Panc1 (cell line): ENCODE results near the gene DDX19B.
"Not testable (repeated sequence)": the region's sequence is repeated elsewhere in the genome, so short reads cannot be mapped to it uniquely, and the experiment has no call there.

Source experiments
- REST ChIP-seq, 2 experiments: IDR thresholded peaks; 2 replicates each; pipeline ENCODE4 v1.6.1; 2011 to 2012; ENCODE audit warnings: low read depth in 2 of 2, control low read depth in 1 of 2, low read length in 1 of 2, mild to moderate bottlenecking in 1 of 2, moderate library complexity in 1 of 2; ENCODE audit not compliant: insufficient read depth in 1 of 2
- TCF7L2 ChIP-seq: IDR thresholded peaks from 2 replicates; pipeline ENCODE4 v1.6.1; 2011; ENCODE audit warnings: mild to moderate bottlenecking, low read depth, low read length, inconsistent platforms
- TF ChIP-seq, protein P1 (sequence below): fragments of 450-650 bp; IDR thresholded peaks from 2 replicates; pipeline ENCODE4 v1.5.1; 2017; ENCODE audit warnings: mild to moderate bottlenecking

DNA sequence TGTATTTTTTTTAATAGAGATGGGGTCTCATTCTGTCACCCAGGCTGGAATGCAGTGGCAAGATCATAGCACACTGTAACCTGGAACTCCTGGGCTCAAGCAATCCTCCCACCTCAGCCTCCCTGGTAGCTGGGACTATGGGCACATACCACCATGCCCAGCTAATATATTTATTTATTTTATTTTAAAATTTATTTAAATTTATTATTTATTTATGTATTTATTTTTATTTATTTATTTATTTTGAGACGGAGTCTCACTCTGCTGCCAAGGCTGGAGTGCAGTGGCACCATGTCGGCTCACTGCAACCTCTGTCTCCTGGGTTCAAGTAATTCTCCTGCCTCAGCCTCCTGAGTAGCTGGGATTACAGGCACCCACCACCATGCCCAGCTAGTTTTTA is 8.7 kb downstream of the DDX19B start:
- TF ChIP-seq REST (IDR thresholded peaks at IDR 0.05; ENCODE audit: insufficient read depth in 1 of 2, low read depth in 2 of 2, low read length in 1 of 2); TCF7L2: not testable (repeated sequence)
- TF ChIP-seq, protein P1, sequence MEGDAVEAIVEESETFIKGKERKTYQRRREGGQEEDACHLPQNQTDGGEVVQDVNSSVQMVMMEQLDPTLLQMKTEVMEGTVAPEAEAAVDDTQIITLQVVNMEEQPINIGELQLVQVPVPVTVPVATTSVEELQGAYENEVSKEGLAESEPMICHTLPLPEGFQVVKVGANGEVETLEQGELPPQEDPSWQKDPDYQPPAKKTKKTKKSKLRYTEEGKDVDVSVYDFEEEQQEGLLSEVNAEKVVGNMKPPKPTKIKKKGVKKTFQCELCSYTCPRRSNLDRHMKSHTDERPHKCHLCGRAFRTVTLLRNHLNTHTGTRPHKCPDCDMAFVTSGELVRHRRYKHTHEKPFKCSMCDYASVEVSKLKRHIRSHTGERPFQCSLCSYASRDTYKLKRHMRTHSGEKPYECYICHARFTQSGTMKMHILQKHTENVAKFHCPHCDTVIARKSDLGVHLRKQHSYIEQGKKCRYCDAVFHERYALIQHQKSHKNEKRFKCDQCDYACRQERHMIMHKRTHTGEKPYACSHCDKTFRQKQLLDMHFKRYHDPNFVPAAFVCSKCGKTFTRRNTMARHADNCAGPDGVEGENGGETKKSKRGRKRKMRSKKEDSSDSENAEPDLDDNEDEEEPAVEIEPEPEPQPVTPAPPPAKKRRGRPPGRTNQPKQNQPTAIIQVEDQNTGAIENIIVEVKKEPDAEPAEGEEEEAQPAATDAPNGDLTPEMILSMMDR: not testable (repeated sequence)
